HG03457 (cell line): ENCODE measurements around the gene CDH8.
"Not testable (repeated sequence)": the region's sequence is repeated elsewhere in the genome, so short reads cannot be mapped to it uniquely, and the experiment has no call there.

Source experiments
- ATAC-seq: cut with Tn5 transposase; IDR thresholded peaks from one replicate; pipeline ENCODE4 v1.9.1; 2021; ENCODE audit warnings: moderate number of reproducible peaks; ENCODE audit not compliant: unreplicated experiment

CDH8 gene

GRCh38 chr16:61871837-61872777, 164.1 kb downstream of the CDH8 start:
- no peak for ATAC-seq

GRCh38 chr16:61862221-61863155, 173.8 kb downstream of the CDH8 start:
- no peak for ATAC-seq

DNA sequence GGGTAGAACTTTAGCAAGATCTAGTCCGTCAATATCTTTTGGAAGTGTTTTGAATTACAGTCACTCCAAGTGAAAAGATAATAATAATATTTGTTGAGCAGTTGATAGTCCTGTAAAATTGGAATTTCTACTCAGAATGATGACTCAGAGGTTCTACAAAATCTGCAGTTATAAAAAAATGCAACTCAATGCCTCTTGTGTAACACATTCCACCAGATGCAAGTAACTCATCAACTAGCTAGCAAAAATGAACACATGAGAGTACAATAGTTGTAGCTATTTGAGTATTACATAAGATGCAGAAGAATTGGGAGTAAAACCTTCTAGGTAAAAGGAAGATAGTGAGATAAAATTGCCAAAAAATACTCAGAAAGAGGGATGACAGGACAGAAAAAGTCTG, 177.2 kb downstream of the CDH8 start:
- ATAC-seq, result no peak

DNA sequence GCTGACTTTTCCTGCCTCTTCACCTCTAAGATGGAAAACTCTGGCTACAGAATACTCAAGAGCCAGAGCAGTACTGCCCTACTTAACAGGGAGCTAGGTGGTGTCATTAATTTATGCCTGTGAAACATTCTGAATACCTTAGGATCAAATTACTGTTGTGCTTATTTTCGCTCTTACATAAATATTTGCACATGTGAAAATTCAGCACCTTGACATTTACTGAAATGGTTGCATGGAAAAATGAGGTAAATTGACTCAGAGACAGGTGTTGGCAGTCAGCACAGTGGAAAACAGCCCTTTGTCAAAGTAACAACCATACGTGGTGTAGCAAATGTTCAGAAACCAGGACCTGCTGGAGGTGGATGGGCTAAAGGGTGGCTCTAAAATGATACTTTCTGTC, 193.6 kb downstream of the CDH8 start:
- no peak for ATAC-seq

- no peak for ATAC-seq
Observed at GRCh38 chr16:61836804-61837393, 199.3 kb downstream of the CDH8 start.

DNA sequence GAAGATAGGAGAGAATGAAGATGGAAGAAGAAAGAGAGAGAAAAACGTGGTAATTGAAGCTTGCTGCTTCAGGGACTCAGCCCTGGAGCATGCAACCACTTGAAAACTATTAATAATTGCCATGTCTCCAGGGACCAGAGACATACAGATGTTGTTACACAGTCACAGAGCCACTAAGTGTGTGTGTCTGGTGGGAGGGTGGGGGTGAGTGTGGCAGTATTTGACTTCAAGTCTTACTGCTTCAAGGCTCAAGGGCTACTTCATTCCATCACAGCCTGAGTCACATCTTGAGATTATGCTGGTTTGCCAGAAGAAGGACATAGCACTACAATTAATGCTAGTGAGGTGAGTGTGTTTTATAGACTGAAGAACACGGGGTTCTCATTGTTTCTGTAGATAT, 202.2 kb downstream of the CDH8 start:
- ATAC-seq, result no peak

- no peak for ATAC-seq
Observed at GRCh38 chr16:61831351-61831917, 204.8 kb downstream of the CDH8 start.

DNA sequence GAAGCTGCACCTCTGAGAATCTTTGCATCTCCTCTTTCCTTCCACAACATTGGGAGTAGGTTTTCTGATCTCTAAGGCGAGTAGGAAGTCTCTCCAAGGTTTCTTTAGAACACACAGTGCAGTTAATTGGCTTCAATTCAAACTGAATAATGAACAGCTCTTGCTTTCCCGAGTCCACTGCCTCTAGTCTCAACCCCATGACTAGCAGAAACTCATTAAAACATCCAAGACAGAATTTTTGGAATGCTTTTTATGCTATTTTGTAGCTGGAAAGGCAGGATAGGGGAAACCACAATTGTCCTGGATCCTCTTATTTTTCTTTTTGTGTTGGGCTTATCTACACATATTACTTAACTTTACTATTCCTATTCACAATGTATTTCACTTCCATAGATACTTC, 206.6 kb downstream of the CDH8 start:
- no peak for ATAC-seq

GRCh38 chr16:61823326-61823725, 212.9 kb downstream of the CDH8 start:
- ATAC-seq, result no peak

GRCh38 chr16:61820820-61821219, 215.4 kb downstream of the CDH8 start:
- ATAC-seq, result no peak

- no peak for ATAC-seq
Observed at GRCh38 chr16:61820398-61820797, 215.8 kb downstream of the CDH8 start.

- no peak for ATAC-seq
Observed at GRCh38 chr16:61818850-61819249, 217.4 kb downstream of the CDH8 start.

DNA sequence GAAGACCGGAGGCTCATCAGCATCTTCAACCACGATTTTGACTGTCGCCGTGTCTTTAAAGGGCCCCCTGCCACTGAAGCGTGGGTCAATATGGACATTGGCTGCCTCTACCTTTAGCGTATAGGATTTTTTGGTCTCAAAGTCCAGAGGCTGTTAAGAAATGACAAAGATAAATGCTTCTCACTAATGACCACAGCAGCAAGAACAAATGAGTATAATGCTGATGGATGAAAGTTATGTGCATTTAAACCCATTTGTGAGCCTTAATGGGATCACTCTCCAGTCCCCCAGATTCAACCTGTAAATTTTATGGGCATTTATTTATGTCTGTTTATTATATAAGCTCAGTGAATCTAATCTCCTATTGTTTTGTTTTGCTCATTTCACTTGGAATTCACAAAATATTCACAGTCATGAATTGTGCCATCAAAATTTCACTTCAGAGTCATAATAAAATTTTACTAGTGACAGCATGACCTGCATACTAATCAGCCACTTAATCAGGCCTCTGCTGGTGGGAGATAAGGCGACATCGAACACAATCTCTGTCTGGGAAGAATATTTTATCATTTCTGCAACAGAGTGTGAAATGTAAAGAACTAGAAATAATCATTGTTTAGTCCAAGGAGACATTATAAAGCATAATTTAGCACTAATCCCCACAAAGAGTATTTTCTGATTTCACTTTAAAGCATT, 218.5 kb downstream of the CDH8 start:
- ATAC-seq, result no peak

DNA sequence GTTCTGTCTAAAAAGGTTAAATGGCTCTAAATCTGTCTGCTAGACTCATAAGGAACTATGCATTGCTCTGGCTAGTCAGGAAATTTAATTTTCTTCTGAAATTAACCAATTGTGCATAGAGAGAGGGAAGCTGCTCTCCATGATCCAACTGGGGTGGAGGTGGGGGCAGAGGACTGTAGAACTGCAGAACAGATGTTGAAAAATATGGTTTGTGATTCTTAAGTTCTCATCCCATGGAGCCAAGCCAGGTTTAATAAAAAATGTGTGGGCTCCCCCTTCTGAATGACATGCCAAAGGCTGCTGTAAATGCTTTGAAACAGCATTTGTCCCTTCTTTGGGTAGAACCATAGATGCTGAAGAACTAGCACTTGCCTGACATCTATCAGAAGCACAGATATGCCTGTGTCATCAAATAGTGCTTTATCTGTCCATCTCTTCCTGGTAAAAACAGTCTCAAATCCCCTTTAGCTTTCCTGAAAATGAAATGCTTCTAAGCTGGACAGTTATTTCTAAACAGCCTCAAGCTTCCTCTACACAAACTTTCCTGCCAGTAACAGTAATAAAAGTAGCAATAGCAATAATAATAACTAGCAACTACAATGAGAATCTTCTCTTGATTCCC, 221.4 kb downstream of the CDH8 start:
- ATAC-seq, result no peak

DNA sequence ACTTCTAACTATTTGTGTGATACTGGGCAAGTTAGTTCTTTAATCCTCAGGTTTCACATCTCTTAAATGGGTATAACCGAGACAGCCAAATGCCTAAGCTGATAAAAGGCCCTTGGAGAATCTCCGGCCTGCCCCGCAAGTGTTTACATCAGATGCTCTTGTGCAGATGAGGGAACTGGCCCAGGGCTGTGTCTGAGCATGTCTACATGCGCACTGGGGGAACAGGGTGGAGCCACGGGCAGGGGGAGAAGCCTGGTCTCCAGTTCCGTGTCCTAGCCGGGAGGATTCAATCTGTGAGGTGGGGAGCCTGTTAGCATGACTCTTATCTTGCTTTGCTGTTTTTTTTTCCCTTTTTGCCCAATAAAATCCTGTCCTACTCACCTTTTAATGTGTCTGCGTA, 222.9 kb downstream of the CDH8 start:
- no peak for ATAC-seq

DNA sequence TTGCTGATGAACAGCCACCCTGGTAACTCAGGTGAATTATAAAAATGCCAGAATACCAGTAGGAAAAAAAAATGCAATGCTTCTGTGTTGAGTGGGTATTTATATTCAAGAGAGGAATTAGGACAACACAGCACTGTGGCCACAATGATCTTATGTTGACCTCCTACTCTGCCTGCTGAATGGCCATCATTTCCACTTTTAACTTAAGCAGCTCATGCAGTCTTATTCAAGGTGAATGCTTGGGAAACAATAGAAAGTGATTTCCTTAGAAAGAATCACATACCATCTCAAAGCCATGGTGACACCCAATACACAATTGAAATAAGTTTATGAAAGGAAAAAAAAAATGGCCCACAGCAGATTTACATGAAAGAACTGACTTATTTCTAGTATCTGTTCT, 224.0 kb downstream of the CDH8 start:
- no peak for ATAC-seq

DNA sequence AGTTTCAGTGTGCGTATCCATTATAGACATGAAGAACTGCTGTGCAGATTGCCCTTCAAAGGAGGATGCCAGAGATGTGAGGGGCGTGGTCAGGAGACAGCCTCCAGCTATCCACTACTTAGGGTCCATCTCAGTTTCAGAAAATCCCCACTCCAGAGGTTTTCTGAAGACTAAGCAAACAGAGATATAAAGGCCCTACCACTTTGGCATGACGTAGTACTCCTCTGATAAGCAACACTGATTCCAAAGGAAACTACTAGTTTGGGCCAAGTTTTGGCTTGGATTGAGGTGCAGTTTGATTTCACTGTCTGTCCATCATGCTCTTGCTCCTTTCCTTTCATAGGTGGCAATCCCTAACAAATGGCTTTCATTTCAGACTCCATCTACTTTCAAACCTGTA, 228.7 kb downstream of the CDH8 start:
- ATAC-seq, result no peak

GRCh38 chr16:61801217-61801616, 235.0 kb downstream of the CDH8 start:
- not testable (repeated sequence) for ATAC-seq

GRCh38 chr16:61798741-61799140, 237.5 kb downstream of the CDH8 start:
- ATAC-seq, result no peak

DNA sequence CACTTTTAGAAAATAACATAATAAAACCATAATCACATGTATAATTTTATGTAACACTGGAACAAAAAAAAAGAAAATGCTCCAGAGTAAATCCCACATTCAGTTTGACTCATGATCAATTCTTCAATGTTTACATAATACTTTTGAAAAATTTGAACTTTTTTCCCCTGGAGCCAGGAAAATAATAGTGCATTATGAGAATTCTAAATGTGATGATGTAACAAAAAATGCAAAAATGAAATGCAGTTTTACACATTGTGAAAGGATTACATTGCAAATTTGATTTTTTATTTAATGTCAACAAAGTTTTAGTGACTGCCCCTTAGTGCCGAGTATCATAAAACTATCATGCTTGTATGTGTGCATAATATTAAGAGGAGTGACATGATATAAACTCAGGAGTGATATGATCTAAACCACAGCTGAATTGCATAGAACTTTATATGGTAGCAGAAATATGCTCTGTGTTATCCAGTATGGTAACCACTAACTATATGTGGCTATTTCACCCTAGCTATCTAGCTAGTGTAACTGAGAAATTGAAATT, 238.2 kb downstream of the CDH8 start:
- ATAC-seq, result no peak
